GM19239 (cell line): Measurements from ENCODE around the gene NFATC2.

Experiments used
- DNase-seq: peaks from one replicate; pipeline ENCODE4 v3.0.0; 2011; ENCODE audit warnings: low spot score; ENCODE audit not compliant: insufficient read length
- FAIRE-seq: peaks from 2 replicates; lab custom pipeline; 2011; peaks lifted over from hg19 to GRCh38; lab: Jason Lieb, UNC

The NFATC2 gene

DNA sequence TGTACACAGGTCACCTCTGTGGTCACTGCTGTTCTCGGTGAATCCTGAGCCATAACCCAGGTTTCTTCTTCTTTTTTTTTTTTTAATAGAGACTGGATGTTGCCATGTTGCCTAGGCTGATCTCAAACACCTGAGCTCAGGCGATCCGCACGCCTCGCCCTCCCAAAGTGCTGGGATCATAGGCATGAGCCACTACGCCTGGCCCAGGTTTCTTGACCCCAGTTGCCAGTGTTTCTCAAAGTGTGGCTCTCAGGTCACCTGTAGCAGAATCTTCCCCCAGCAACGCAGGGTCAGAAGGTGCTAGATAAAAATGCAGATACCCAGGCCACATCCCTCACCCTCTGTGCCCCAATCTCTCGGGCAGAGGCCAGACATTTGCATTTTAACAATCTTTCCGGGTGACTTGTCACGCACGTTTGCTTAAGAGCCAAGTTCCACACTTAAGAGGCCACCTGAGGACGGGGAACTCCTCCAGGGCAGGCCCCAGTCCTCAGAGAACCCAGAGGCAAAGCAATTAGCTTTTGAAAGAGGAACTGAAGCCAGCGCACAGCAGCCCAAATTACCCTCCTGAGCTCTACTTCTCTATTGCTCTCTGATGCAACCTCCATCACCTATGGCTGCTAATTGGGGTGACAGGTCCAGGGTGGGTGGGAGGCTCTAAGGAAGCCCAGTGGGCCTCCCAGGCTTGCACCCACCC, 81.8 kb downstream of the NFATC2 start:
- FAIRE-seq: peak; percentile 98
- peak; percentile 83 for DNase-seq

DNA sequence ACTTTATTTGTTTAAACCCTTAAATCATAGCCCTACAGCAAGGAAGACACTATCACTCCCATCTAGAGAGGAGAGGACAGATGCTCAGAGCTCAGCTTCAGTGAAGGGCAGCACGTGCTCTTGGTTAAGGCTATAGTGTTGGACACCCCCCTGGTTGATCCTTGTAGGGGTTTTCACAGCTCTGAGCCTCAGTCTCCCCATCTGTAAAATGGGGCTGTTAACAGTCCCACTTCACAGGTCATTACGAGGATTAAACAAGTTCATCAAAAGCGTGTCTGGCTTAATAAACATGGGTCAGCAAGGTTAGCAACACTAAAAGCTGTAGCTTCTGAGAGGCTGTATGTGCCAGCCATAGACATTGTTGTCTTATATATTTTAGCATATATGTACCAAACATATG, 82.4 kb downstream of the NFATC2 start:
- FAIRE-seq (no peak), DNase-seq (no peak)

GRCh38 chr20:51458751-51459439, 83.6 kb downstream of the NFATC2 start:
- DNase-seq: no peak
- no peak for FAIRE-seq

DNA sequence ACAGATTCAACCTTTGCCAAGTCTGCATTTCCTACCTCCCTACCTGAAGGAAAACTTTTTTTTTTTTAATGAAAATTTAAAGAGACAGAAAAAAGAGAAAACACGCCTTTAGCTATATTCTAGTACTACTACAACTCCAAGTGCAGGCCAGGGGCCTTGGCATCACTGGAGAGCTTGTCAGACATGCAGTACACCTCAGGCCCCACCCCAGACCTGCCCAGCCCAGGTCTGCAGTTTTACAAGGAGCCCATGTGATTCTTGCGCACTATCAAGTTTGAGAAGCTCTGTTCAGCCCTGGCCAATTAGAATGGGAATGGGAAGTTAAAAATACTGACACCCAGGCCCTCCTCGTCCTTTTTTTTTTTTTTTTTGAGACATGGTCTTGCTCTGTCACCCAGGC, 85.0 kb downstream of the NFATC2 start:
- FAIRE-seq: no peak
- DNase-seq: no peak

DNA sequence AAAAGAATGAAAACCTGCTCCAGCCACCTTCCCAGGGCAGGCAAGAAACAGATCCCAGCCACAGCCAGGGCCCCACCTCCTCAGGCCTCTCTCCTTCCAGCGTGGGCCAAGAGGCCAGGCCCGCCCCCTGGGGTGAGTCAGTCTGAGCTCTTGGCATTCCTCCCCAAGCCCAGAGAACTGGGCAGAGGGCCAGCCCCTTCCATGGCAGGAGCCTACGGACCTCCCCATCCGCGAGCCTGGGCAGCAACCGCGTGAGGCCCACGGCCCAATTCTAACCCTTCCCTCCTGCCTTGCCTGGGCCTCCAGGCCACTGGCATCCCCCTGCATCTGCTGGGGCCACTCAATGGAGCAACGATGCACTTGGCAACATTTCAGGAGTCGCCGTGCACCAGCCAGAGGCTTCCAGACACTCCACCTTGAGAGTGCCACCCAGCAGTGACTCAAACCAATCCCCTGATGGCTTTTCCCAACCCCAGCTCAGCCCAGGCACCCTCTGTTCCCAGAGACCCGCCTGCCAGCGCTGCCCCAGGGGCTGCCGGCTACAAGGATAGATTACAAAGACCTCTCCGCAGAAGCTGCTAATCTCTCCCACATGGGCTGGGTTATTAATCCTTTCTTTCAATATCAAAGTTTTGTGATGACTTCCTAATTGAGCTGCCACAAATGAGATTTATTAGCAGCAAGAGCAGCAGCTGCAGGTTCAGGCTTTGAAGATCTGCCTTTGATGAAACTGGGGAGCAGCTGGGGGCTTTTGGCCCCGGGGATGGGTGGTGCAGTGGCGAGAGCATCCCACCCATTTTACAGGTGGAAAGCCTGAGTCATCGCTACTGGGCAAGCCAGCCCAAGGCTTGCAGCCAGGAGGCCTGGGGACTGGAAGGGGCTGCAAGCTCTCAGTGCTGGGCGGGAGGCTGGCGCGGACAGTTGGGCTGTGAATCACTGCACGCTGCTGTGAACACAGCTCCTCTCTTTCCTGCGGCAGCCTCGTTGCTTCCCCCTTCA, 85.7 kb downstream of the NFATC2 start:
- FAIRE-seq (no peak), DNase-seq (no peak)

GRCh38 chr20:51454250-51454865, 88.2 kb downstream of the NFATC2 start:
- DNase-seq (no peak), FAIRE-seq (no peak)

DNA sequence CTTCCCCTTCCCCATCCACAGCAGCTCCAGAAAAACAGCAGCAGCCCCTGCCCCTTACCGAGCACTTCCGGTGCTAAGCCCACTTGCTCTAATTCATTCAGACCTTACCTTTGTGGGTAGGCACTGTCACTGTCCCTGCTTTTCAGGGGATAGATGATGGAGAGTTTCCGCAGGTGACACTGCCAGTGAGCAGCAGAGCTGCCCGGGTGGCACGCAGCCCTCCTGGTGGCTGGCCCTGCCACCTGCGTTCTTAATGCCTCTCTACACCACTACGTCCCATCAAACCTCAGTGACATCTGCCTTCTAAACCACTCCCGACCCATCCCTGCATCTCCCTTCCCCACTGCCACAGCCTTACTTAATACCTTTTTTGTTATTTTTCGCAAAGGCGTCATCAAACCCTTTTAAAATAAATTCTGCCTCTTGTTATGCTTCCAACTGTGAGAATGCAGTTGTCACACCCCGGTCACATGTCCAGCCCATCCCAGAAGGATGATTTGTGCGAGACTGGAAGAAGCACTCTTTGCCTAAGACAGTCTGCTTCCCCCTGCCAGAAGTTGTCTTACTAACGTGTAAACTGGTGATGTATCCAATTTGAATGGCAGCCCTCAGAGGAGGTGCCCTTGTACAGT, 89.7 kb downstream of the NFATC2 start:
- DNase-seq: no peak
- FAIRE-seq: no peak

- FAIRE-seq (no peak), DNase-seq (no peak)
Measured at GRCh38 chr20:51452091-51452613, 90.4 kb downstream of the NFATC2 start.

DNA sequence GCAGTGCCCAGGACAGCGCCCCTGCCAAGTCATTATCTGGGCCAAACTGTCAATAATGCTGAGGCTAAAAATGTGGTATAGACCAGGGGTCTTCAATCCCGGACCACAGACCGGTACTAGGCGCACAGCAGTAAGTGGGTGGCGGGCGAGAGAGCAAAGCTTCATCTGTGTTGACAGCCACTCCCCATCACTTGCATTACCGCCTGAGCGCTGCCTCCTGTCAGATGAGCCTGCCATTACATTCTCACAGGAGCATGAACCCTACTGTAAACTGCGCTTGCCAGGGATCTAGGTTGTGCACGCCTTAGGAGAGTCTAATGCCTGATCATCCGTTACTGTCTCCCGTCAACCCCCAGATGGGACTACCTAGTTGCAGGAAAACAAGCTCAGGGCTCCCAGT, 91.0 kb downstream of the NFATC2 start:
- no peak for DNase-seq
- FAIRE-seq: no peak

GRCh38 chr20:51450984-51451383, 91.5 kb downstream of the NFATC2 start:
- FAIRE-seq (no peak), DNase-seq (no peak)

DNA sequence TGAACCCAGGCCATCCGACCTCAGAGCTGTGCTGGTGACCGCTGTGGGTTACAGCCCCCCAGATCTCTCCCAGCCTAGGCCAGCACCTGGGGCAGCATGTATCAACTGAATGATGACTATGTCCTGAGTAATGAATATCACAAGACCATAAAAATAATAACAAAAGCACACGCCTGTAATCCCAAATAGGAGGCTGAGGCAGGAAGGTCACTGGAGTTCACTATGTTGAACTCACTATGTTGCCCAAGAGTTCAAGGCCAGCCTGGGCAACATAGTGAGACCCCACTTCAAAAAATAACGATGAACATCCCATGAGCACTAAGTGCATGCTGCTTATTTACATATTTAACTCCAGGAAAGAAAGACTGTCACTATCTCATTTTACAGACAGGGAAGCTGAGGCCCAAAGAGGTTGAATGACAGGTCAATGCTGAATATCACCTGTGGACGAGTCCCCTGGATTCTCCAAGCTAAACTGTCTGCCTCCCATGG, 92.3 kb downstream of the NFATC2 start:
- DNase-seq (no peak), FAIRE-seq (no peak)

- DNase-seq (no peak), FAIRE-seq (no peak)
Measured at GRCh38 chr20:51449498-51450220, 92.9 kb downstream of the NFATC2 start.

DNA sequence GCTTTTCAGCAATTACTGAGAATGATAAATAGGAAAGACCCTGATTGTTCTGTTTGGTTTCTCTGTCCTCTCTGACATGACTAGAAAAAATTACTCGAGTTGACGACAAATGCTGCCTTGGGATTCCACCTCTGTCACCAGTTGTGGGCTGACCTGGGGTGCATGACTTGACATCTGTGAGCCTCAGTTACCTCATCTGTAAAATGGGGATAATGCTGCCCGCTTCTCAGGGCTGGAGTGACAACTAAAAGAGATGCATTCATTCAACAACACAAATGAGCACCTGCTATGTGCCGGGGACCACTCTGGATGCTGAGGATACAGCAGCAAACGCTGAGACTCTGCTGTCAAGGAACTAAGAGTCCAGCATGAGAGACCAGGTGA, 94.8 kb downstream of the NFATC2 start:
- FAIRE-seq (no peak), DNase-seq (no peak)

GRCh38 chr20:51447097-51447764, 95.3 kb downstream of the NFATC2 start:
- DNase-seq (no peak), FAIRE-seq (no peak)

DNA sequence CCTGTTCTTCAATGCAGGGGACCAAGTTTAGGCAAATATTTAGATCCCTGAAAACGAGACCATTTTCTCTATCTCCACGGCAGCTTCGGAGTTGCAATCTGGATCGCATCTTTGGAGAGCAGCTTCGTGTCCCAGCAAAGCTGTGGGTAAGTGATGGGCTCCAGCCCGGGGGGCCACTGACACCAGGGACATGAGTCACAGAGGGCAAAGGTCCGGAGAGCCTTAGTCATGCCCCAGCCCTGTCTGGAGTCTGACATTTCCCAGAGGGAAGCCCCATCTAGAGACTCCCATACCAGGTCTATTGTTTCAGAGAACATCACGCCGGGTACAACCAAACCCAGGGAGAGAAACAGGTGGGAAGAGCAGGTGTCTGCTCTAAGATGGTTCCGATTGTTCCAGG, 95.9 kb downstream of the NFATC2 start:
- DNase-seq (no peak), FAIRE-seq (no peak)

GRCh38 chr20:51446230-51446629, 96.3 kb downstream of the NFATC2 start:
- FAIRE-seq: no peak

GRCh38 chr20:51445591-51445990, 96.9 kb downstream of the NFATC2 start:
- no peak for FAIRE-seq
- no peak for DNase-seq

More at GRCh38 chr20:51446230-51446629, 96.3 kb downstream of the NFATC2 start:
- no peak for DNase-seq

GRCh38 chr20:51444922-51445438, 97.5 kb downstream of the NFATC2 start:
- DNase-seq (no peak), FAIRE-seq (no peak)
